Measurements from ENCODE around the gene SF3B1. TPM values are rescaled to one million over a fixed set of nuclear protein-coding genes. Genes with fewer than 3 reads are reported as not detected.

SF3B1 gene
- total and polyA plus RNA-seq, 2 of the 13 experiments (the other 11 are each of a cell fraction or from before 2014, with no cell fraction given): 387 to 750 TPM

DNA sequence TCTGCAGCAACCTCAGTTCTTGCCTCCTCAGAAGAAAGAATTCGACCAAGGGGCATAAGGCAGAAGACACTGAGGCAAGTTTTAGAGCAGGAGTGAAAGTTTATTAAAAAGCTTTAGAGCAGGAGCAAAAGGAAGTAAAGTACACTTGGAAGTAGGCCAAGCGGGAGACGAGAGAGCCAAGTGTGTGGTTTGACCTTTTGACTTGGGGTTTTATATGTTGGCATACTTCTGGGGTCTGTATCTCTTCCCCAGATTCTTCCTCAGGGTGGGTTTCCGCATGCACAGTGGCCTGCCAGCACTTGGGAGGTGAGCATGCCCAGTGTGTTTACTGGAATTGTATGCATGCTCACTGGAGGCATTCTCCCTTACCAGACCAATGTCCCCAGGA lies 64.9 kb downstream of the SF3B1 start:
- ATAC-seq (no peak), DNase-seq (ENCODE audit: low spot score) (no peak), FAIRE-seq (no peak)
- peaks cover 0 to 12% of the 10 kb centered on the region in 2 experiments; a peak in 2 of 5 replicates for H3K27me3 ChIP-seq (ENCODE audit: control insufficient read depth in 1 of 2, insufficient read depth in 2 of 2, low read length in 2 of 2)
- H3K36me3 ChIP-seq (replicated peaks in 1 of 2; ENCODE audit: control insufficient read depth in 1 of 2, insufficient read depth in 2 of 2, low read length in 2 of 2): no peaks in the 10 kb centered on the region
- H3K4me2 ChIP-seq (ENCODE audit: low read depth, low read length): no peak overlapping the region
- no peak overlapping the region for H2AFZ ChIP-seq (ENCODE audit: low read length)
- H3K9ac ChIP-seq (ENCODE audit: insufficient read depth, low read depth, low read length): no peak overlapping the region
- no peaks in the 10 kb centered on the region for H3K4me1 ChIP-seq (ENCODE audit: insufficient read depth, low read length)
- CTCF ChIA-PET (ENCODE audit: low intra/inter-chr PET ratio, low total read pairs): no interaction called here
- H3K4me3 ChIP-seq (replicated peaks in 1 of 3; ENCODE audit: insufficient read depth in 1 of 3, low read depth in 2 of 3, low read length in 3 of 3): no peak overlapping the region
- POLR2A ChIA-PET: no interaction called here
- no peaks in the 10 kb centered on the region for H4K20me1 ChIP-seq (ENCODE audit: insufficient read depth, low read length)
- TF ChIP-seq SKI (IDR thresholded peaks at IDR 0.05; ENCODE audit: partially characterized antibody) (no peak), RBM39 (IDR thresholded peaks at IDR 0.05; ENCODE audit: low read depth, low read length, poor library complexity, severe bottlenecking) (no peak), HOXA5 (CRISPR knock-in tag; IDR thresholded peaks at IDR 0.05) (no peak)
- TF ChIP-seq, protein P1, sequence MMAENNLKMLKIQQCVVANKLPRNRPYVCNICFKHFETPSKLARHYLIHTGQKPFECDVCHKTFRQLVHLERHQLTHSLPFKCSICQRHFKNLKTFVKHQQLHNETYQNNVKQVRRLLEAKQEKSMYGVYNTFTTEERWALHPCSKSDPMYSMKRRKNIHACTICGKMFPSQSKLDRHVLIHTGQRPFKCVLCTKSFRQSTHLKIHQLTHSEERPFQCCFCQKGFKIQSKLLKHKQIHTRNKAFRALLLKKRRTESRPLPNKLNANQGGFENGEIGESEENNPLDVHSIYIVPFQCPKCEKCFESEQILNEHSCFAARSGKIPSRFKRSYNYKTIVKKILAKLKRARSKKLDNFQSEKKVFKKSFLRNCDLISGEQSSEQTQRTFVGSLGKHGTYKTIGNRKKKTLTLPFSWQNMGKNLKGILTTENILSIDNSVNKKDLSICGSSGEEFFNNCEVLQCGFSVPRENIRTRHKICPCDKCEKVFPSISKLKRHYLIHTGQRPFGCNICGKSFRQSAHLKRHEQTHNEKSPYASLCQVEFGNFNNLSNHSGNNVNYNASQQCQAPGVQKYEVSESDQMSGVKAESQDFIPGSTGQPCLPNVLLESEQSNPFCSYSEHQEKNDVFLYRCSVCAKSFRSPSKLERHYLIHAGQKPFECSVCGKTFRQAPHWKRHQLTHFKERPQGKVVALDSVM (CRISPR knock-in tag; IDR thresholded peaks at IDR 0.05): no peak
- no peaks in the 10 kb centered on the region for H3K9me3 ChIP-seq (ENCODE audit: low read length)
- in situ Hi-C loops (cut with HindIII; ENCODE audit: extremely low pct_ligation_motif_present, low pct_unique_long_range_greater_than_20kb): loop anchor here (10.0 kb wide), 1 partner anchor 255 kb away; no protein-coding TSS in a partner anchor
- no TSS peak for BruUV-seq (replicated peaks)
- H3K27ac ChIP-seq (ENCODE audit: extremely low read length, insufficient read depth, low read length): no peak overlapping the region
- intact Hi-C loops (cut with micrococcal nuclease; ENCODE audit: unreplicated experiment): no loop called here
- no peaks in the 10 kb centered on the region for H3K79me2 ChIP-seq (ENCODE audit: insufficient read depth, low read length)
- WGBS (ENCODE audit: low lambda C conversion rate): 18% methylated on average over 4 of the region's 4 CpGs

DNA sequence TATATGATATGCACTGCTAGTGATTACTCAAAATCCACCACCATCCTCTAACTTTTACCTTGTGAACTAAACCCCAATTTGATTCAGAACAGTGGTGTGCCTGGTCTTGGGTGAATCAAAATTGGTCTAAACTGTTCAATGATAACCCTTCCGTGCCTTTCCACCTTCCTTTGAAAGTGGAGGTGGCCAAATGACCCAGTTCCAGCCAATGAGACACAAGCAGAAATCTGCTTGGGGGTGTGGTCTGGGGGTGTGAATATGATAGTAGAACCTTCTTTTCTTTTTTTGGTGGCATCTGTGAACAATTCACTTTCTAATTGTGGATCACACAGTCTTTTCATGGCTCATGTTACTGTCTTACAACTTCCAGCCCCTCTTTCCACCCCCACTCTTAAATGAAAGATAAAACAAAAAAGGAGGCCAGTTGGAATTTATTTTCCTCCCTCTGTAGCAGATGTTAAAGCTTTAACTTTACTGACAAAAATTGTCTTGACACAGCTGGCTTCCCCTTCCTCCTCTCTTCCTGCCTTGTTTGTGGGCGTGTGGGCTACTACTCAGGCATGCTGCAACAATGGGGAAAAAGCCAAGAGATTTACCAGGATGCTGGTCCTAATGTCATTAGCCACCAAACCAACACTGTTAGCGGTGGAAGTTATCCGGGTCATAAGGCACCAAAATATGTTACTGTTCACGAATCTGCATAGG lies 65.4 kb downstream of the SF3B1 start:
- Histone ChIP-seq H3K36me3 (replicated peaks in 1 of 2; ENCODE audit: control insufficient read depth in 1 of 2, insufficient read depth in 2 of 2, low read length in 2 of 2) (no peaks in the 10 kb centered on the region), H3K9ac (ENCODE audit: insufficient read depth, low read depth, low read length) (no peak overlapping the region), H3K4me1 (ENCODE audit: insufficient read depth, low read length) (no peaks in the 10 kb centered on the region), H2AFZ (ENCODE audit: low read length) (no peak overlapping the region), H3K4me3 (replicated peaks in 1 of 3; ENCODE audit: insufficient read depth in 1 of 3, low read depth in 2 of 3, low read length in 3 of 3) (no peak overlapping the region), H3K27ac (ENCODE audit: extremely low read length, insufficient read depth, low read length) (no peak overlapping the region), H3K4me2 (ENCODE audit: low read depth, low read length) (no peak overlapping the region), H3K79me2 (ENCODE audit: insufficient read depth, low read length) (no peaks in the 10 kb centered on the region), H4K20me1 (ENCODE audit: insufficient read depth, low read length) (no peaks in the 10 kb centered on the region), H3K27me3 (ENCODE audit: control insufficient read depth in 1 of 2, insufficient read depth in 2 of 2, low read length in 2 of 2) (peaks cover 0 to 12% of the 10 kb centered on the region in 2 experiments; a peak in 2 of 5 replicates), H3K9me3 (ENCODE audit: low read length) (no peaks in the 10 kb centered on the region)
- ATAC-seq: no peak
- CTCF ChIA-PET (ENCODE audit: low intra/inter-chr PET ratio, low total read pairs): no interaction called here
- no TSS peak for BruUV-seq (replicated peaks)
- in situ Hi-C loops (cut with HindIII; ENCODE audit: extremely low pct_ligation_motif_present, low pct_unique_long_range_greater_than_20kb): loop anchor here (10.0 kb wide), 1 partner anchor 255 kb away; no protein-coding TSS in a partner anchor
- TF ChIP-seq ZNF75D (CRISPR knock-in tag; IDR thresholded peaks at IDR 0.05; ENCODE audit: borderline replicate concordance): no peak
- no peak for TF ChIP-seq MLLT10 (CRISPR knock-in tag; IDR thresholded peaks at IDR 0.05)
- TF ChIP-seq TCF7L2 (IDR thresholded peaks at IDR 0.05; ENCODE audit: low read depth, low read length): no peak
- POLR2A ChIA-PET: no interaction called here
- intact Hi-C loops (cut with micrococcal nuclease; ENCODE audit: unreplicated experiment): no loop called here
- WGBS (ENCODE audit: low lambda C conversion rate): 54% methylated on average over 5 of the region's 5 CpGs
- FAIRE-seq: no peak
- no peak for DNase-seq (ENCODE audit: low spot score)
